K562 (cell line): ENCODE results near the gene C1orf122. TPM values are rescaled to one million over a fixed set of nuclear protein-coding genes. Genes with fewer than 3 reads are reported as not detected.

Experiments
- ATAC-seq: fragments of 200-7000 bp; cut with Tn5 transposase; 3 replicates; pipeline ENCODE4 v1.9.1; 2020; ENCODE audit warnings: moderate library complexity
- BruUV-seq: library from RNA; stranded (reverse); fragments of 400-500 nt; replicated peaks from 2 replicates; lab custom pipeline; 2021; lab: Mats Ljungman, UMichigan
- CTCF ChIA-PET: fragments of 300-600 bp; formaldehyde crosslinking; extraction: SDS; loops from one replicate; lab custom pipeline; 2021; ENCODE audit warnings: low intra/inter-chr PET ratio; lab: Yijun Ruan, JAX
- POLR2A ChIA-PET: fragments of 300-600, 350-650 bp; sonication (Branson Sonifier 250); formaldehyde crosslinking; extraction: SDS; loops from one replicate; lab custom pipeline; 2021; ENCODE audit warnings: antibody characterized with exemption, inconsistent platforms; lab: Yijun Ruan, JAX
- DNase-seq, 4 experiments: peaks; one replicate each; pipeline versions ENCODE4 v3.0.0 to v3.0.0-alpha.2; 2011 to 2018; ENCODE audit warnings: low spot score in 3 of 4, mixed read lengths in 3 of 4; ENCODE audit errors: extremely low read depth in 1 of 4
- FAIRE-seq: peaks from 2 replicates; lab custom pipeline; 2011; peaks lifted over from hg19 to GRCh38; lab: Jason Lieb, UNC
- H2AFZ ChIP-seq: 2 replicates; pipeline ENCODE4 v1.6.0; 2011; ENCODE audit warnings: low read depth, low read length, control low read depth, inconsistent platforms
- H3K27ac ChIP-seq: fragments of 200-600 bp; 3 replicates; pipeline ENCODE4 v1.8.0; 2011; ENCODE audit warnings: low read depth, mild to moderate bottlenecking, control low read depth, inconsistent platforms, low read length, moderate library complexity, mixed read lengths; ENCODE audit errors: extremely low read depth
- H3K27me3 ChIP-seq, 2 experiments: fragments of 300-600 bp in 1 of 2; 2 replicates in 1 of 2; 3 replicates in 1 of 2; pipeline versions ENCODE4 v1.6.0 to v1.8.0; 2011; ENCODE audit warnings: inconsistent platforms in 2 of 2, low read length in 2 of 2, mild to moderate bottlenecking in 1 of 2, mixed read lengths in 1 of 2, moderate library complexity in 1 of 2; ENCODE audit not compliant: control insufficient read depth in 2 of 2, insufficient read depth in 2 of 2
- H3K36me3 ChIP-seq: fragments of 300-600 bp; 3 replicates; pipeline ENCODE4 v1.8.0; 2011; ENCODE audit warnings: mild to moderate bottlenecking, low read length, inconsistent platforms; ENCODE audit not compliant: control insufficient read depth, insufficient read depth
- H3K4me1 ChIP-seq, 2 experiments: fragments of 200-600 bp in 1 of 2; replicated peaks in 1 of 2; 2 replicates in 1 of 2; 3 replicates in 1 of 2; pipeline versions ENCODE4 v1.5.1 to v1.8.0; 2011; ENCODE audit warnings: inconsistent platforms in 2 of 2, low read length in 2 of 2, mild to moderate bottlenecking in 1 of 2, mixed read lengths in 1 of 2, moderate library complexity in 1 of 2; ENCODE audit not compliant: control insufficient read depth in 2 of 2, insufficient read depth in 2 of 2
- H3K4me2 ChIP-seq: 2 replicates; pipeline ENCODE4 v1.6.1; 2011; ENCODE audit warnings: low read length, control low read depth, inconsistent platforms, mixed read lengths; ENCODE audit not compliant: insufficient read depth
- H3K4me3 ChIP-seq: fragments of 200-600 bp; sonication (generic), shearing (Covaris generic); 2 replicates; pipeline ENCODE4 v1.5.1; 2016; ENCODE audit warnings: control low read depth, inconsistent platforms
- H3K79me2 ChIP-seq: fragments of 200-600 bp; 3 replicates; pipeline ENCODE4 v1.8.0; 2011; ENCODE audit warnings: low read length, inconsistent platforms; ENCODE audit not compliant: control insufficient read depth, insufficient read depth
- H3K9ac ChIP-seq, 2 experiments: 2 replicates each; pipeline versions ENCODE4 v1.6.0 to v1.6.1; 2011; ENCODE audit warnings: low read depth in 2 of 2, low read length in 2 of 2, control low read depth in 1 of 2, inconsistent platforms in 1 of 2, mild to moderate bottlenecking in 1 of 2, mixed read lengths in 1 of 2; ENCODE audit not compliant: insufficient read depth in 1 of 2
- H3K9me1 ChIP-seq: one replicate; pipeline ENCODE4 v1.6.0; 2011; ENCODE audit warnings: inconsistent platforms, mild to moderate bottlenecking, low read length, moderate library complexity; ENCODE audit not compliant: control insufficient read depth, insufficient read depth
- H3K9me3 ChIP-seq: replicated peaks from 2 replicates; pipeline ENCODE4 v1.5.1; 2011; ENCODE audit warnings: low read depth, low read length, inconsistent platforms; ENCODE audit not compliant: control insufficient read depth, insufficient read depth
- H4K20me1 ChIP-seq: replicated peaks from 2 replicates; pipeline ENCODE4 v1.6.1; 2011; ENCODE audit warnings: low read length, inconsistent platforms, mixed read lengths; ENCODE audit not compliant: control insufficient read depth, insufficient read depth
- MXD1 ChIP-seq: fragments of 250-450 bp; sonication (Bioruptor Pico); IDR thresholded peaks from 2 replicates; pipeline ENCODE4 v1.8.0; 2021; ENCODE audit warnings: borderline replicate concordance, mild to moderate bottlenecking, moderate library complexity; ENCODE audit not compliant: poor library complexity, severe bottlenecking
- ZNF512 ChIP-seq: IDR thresholded peaks from 2 replicates; pipeline ENCODE4 v1.6.1; 2016; ENCODE audit warnings: missing genetic modification characterization, missing compliant biosample characterization
- WGBS: fragments of 100-300 bp; shearing (Covaris generic); methylation state at CpG from one replicate; pipeline ENCODE4 v1.1.6; 2016; ENCODE audit warnings: low coverage, mixed read lengths; ENCODE audit not compliant: insufficient coverage; ENCODE audit errors: missing lambda C conversion rate; 5-methylcytosine and 5-hydroxymethylcytosine counted together
- in situ Hi-C: fragments of 300-500 bp; cut with MboI; formaldehyde crosslinking; loops from 4 replicates; pipeline ENCODE4 v1.15.0; 2018; ENCODE audit warnings: inconsistent platforms, mixed read lengths
- intact Hi-C: fragments of 100-400 bp; cut with micrococcal nuclease; formaldehyde crosslinking; loops from 2 replicates; pipeline ENCODE4 v1.14.2; 2022
- polyA plus RNA-seq, 8 experiments: library from polyadenylated mRNA; depleted of rRNA in 4 of 8; stranded (reverse) in 5 of 8; unstranded in 3 of 8; fragments of >200 nt; fragmentation: Nextera tagmentation in 2 of 8; fragmentation: Illumina TruSeq in 1 of 8; extraction: Ambion mirVana in 2 of 8; extraction: Trizol in 1 of 8; gene quantifications; 2 replicates each; pipeline versions ENCODE4 v1.2.1 to v1.2.3, GENCODE V29; 2011 to 2014; ENCODE audit warnings: inconsistent platforms in 1 of 8, missing spikeins in 1 of 8
- total RNA-seq, 7 experiments: library from RNA; depleted of rRNA in 6 of 7; stranded (reverse); fragments of >200 nt in 6 of 7; fragmentation: Illumina TruSeq in 2 of 7; extraction: Trizol in 2 of 7; gene quantifications; 2 replicates each; pipeline versions ENCODE4 v1.2.1 to v1.2.3, GENCODE V29; 2011 to 2021; ENCODE audit warnings: low replicate concordance in 1 of 7

The C1orf122 gene
- total and polyA plus RNA-seq, 9 of the 15 experiments (the other 6 are each of a cell fraction or from before 2014, with no cell fraction given), result 3.6 to 70.9 (median 17.3) TPM

- no peak for TF ChIP-seq MXD1 (CRISPR knock-in tag)
- TF ChIP-seq ZNF512, result peak; percentile 61
- 0 out of 2 replicates have a peak, but pooled peaks cover 2% of the 10 kb centered on the region for H4K20me1 ChIP-seq
- no peak for FAIRE-seq
- no peak overlapping the region for H2AFZ ChIP-seq
- H3K27me3 ChIP-seq, result no peaks in the 10 kb centered on the region
- intact Hi-C loops (no loop called here), in situ Hi-C loops (no loop called here)
- ChIA-PET CTCF (no interaction called here), POLR2A (interaction anchor here (1.0 to 2.8 kb wide), 2 partner anchors 9 to 13 kb away, joined by 3 to 8 read pairs; partner anchors contain the start of gene MTF1)
- H3K36me3 ChIP-seq, result peaks cover 38% of the 10 kb centered on the region; the same call in 2 of the 3 replicates
- no peak for DNase-seq
- H3K27ac ChIP-seq, result no peak overlapping the region
- H3K79me2 ChIP-seq, result peaks cover 52% of the 10 kb centered on the region
- H3K9me3 ChIP-seq, result no peaks in the 10 kb centered on the region
- no peaks in the 10 kb centered on the region for H3K9me1 ChIP-seq
- no peak overlapping the region for H3K9ac ChIP-seq
- WGBS, result 53% methylated on average over 4 of the region's 4 CpGs
- BruUV-seq, result no TSS peak
- H3K4me3 ChIP-seq, result no peak overlapping the region
- H3K4me1 ChIP-seq, result peaks cover 0 to 20% of the 10 kb centered on the region in 2 experiments; a peak in 3 of 5 replicates
- ATAC-seq, result no peak
- no peak overlapping the region for H3K4me2 ChIP-seq
These were observed 39.2 kb downstream of the C1orf122 start for GRCh38 chr1:37846647-37847339.
